RWPE1 (cell line): ENCODE data around the gene CD6.

Experiments used
- CTCF ChIA-PET: fragments of 350-600 bp; sonication (Branson Sonifier 250); formaldehyde crosslinking; extraction: SDS; loops from one replicate; lab custom pipeline; 2021; lab: Yijun Ruan, JAX
- POLR2A ChIA-PET: fragments of 400-600 bp; formaldehyde crosslinking; extraction: SDS; loops from one replicate; lab custom pipeline; 2020; ENCODE audit warnings: antibody characterized with exemption; ENCODE audit not compliant: low non-redundant PET; lab: Yijun Ruan, JAX
- DNase-seq: peaks from one replicate; pipeline ENCODE4 v3.0.0; 2012; ENCODE audit warnings: low spot score
- H3K27ac ChIP-seq: fragments of 450-650 bp; 2 replicates; pipeline ENCODE4 v1.5.1; 2017
- TF ChIP-seq, protein P1 (sequence below): fragments of 450-650 bp; conservative IDR thresholded peaks from 2 replicates; pipeline ENCODE4 v1.5.1; 2017; ENCODE audit warnings: low read depth, mild to moderate bottlenecking

The CD6 gene

DNA sequence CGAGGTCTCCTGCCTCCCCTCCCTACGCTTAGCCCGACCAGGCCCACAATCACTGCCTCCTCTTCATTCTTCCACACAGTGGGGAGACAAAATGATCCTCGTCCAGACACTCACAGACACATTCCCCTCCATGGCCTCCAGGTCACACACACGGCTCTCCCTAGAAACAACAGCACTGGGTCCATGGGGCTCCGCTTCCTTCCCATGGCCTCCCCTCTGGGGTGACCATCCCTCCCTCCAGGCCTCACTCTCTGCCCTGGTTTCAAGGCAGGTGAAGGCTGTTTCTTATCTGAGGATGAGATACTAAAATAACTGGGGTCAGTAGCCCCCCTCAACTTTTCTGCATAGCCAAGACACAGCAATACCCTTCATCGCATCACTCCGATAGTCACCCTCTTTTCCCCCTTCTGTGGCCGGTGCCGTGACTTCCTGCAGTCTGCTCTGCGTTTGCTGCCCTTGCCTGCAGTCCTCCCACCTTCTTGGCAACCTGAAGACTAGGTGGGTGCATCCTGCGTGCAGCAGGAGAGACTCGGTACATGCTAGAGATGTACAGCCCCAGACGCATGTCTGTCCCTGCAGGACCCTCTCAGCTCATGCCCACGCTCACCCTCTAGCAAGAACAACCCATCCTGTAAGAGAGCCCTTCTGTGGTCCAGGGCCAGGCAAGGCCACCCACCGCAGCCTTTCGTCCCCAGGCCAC, 55.8 kb downstream of the CD6 start:
- POLR2A ChIA-PET = no interaction called here
- CTCF ChIA-PET = interaction anchor here (0.6 kb wide), 1 partner anchor 224 kb away, joined by 3 read pairs; no protein-coding TSS in a partner anchor
- TF ChIP-seq, protein P1, sequence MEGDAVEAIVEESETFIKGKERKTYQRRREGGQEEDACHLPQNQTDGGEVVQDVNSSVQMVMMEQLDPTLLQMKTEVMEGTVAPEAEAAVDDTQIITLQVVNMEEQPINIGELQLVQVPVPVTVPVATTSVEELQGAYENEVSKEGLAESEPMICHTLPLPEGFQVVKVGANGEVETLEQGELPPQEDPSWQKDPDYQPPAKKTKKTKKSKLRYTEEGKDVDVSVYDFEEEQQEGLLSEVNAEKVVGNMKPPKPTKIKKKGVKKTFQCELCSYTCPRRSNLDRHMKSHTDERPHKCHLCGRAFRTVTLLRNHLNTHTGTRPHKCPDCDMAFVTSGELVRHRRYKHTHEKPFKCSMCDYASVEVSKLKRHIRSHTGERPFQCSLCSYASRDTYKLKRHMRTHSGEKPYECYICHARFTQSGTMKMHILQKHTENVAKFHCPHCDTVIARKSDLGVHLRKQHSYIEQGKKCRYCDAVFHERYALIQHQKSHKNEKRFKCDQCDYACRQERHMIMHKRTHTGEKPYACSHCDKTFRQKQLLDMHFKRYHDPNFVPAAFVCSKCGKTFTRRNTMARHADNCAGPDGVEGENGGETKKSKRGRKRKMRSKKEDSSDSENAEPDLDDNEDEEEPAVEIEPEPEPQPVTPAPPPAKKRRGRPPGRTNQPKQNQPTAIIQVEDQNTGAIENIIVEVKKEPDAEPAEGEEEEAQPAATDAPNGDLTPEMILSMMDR = no peak
- DNase-seq = no peak
- H3K27ac ChIP-seq = no peak overlapping the region

DNA sequence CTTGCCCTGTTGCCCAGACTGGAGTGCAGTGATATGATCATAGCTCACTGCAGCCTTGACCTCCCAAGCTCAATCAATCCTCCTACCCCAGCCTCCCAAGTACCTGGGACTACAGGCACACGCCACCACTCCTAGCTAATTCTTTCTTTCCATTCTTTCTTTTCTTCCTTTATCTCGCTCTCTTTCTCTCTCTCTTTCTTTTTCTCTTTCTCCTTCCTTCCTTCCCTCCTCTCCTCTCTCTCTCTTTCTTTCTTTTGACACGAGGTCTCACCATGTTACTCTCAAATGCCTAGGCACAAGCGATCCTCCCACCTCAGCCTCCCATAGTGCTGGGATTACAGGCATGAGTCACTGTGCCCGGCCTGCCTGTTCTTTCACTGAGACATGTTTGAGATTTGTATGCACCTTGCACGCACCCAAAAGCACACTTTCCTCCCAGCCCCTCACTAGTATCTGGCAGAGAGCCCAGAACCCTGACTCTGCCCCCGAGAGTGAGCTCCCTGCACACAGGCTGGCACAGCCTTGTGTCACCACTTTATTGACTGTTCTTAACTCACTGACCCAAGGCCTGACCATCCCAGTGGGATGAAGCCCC, 56.8 kb downstream of the CD6 start:
- TF ChIP-seq, protein P1 = no peak
- no peak overlapping the region for H3K27ac ChIP-seq
- DNase-seq = no peak
- CTCF ChIA-PET = interaction anchor here (0.7 kb wide), 1 partner anchor 44 kb away, joined by 3 read pairs; no protein-coding TSS in a partner anchor
- POLR2A ChIA-PET = no interaction called here

GRCh38 chr11:61032824-61033223, 61.3 kb downstream of the CD6 start:
- ChIA-PET CTCF (no interaction called here), POLR2A (interaction anchor here (0.5 kb wide), 1 partner anchor 17 kb away, joined by 3 read pairs; no protein-coding TSS in a partner anchor)
- TF ChIP-seq, protein P1 = no peak
- H3K27ac ChIP-seq = no peak overlapping the region
- DNase-seq = no peak

GRCh38 chr11:61033417-61033816, 61.9 kb downstream of the CD6 start:
- ChIA-PET CTCF (interaction anchor here (0.7 kb wide), 1 partner anchor 28 kb away, joined by 3 read pairs; no protein-coding TSS in a partner anchor), POLR2A (interaction anchor here (0.5 kb wide), 1 partner anchor 16 kb away, joined by 3 read pairs; no protein-coding TSS in a partner anchor)
- DNase-seq = no peak

GRCh38 chr11:61034111-61034510, 62.6 kb downstream of the CD6 start:
- no peak for DNase-seq
- CTCF ChIA-PET = no interaction called here
- POLR2A ChIA-PET = no interaction called here
- no peak overlapping the region for H3K27ac ChIP-seq
- TF ChIP-seq, protein P1 = no peak

More at GRCh38 chr11:61033417-61033816, 61.9 kb downstream of the CD6 start:
- TF ChIP-seq, protein P1 = no peak
- no peak overlapping the region for H3K27ac ChIP-seq

- TF ChIP-seq, protein P1 = no peak
- CTCF ChIA-PET = no interaction called here
- H3K27ac ChIP-seq = no peak overlapping the region
- no peak for DNase-seq
- POLR2A ChIA-PET = no interaction called here
Observed at GRCh38 chr11:61034704-61035525, 63.4 kb downstream of the CD6 start.
